ENCODE results near the gene NT5DC1.
"Not testable (repeated sequence)": the region's sequence is repeated elsewhere in the genome, so short reads cannot be mapped to it uniquely, and the experiment has no call there.

The NT5DC1 gene

DNA sequence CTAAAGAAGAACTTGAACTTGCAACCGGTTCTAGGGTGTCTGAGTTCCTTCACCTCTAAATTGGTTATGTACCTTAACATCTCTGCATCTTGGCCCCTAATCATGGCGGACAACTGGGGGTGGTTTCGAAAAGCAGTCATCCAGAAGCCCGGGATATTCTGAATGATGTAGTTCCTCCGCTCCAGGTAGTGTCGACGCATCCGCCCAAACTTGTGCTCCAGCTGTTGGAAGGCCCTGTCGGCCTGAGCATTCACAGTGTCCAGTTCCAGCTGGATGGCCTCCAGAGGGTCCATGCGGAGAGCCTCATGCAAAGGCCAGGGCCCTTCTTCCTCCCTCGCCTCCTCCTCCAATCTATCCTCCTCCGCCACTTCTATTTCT lies 178.2 kb downstream of the NT5DC1 start:
- DNase-seq = no peak

DNA sequence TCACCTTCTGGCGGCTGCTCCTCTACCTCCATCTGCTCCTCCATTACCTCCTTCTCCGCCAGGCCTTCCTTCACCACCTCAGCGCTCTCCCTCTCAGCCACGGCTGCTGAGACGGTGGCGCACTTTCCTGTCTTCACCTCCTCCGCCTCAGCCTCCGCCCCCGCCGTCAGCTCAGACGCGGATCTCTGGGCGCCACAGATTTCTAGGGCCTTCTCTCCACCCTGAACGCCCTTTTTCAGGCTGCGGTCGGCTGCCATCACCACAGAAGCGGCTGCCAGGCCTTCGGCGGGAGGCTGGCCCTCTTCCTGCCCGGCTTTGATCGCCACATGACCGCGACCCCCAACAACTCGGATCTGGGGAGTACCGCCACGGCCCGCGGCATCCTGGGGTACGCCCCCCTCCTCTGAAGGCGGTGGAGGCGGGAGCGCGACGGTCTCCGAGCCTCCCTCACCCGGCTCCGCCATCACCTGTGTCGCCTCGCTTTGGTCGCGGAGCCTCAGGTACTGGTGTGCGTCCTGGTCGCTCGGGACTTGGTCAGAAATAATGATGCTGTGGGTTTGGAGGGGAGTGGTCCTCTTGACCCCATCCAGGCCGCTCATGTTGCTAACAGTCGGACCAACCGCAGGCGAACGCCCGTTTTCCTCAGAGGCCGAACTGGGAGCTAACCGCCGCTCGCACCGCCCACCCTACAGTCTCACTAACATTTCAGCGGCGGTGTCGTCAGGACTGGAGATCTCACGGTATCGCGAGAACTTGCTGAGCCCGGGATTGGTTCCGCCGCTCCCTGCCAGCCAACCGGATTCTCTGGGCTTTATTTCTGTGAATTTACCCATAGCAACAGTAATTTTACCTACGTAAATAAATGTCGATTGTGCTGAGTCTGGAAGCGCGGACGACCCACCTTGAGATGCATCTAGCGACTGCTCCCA lies 178.8 kb downstream of the NT5DC1 start, which contains the start of gene TSPYL1:
Gene TSPYL1, minus strand, starts transcription at position 699 of the 929 bp plus-strand sequence. Its CDS starts 100 bp downstream, at position 599.
- peak; percentile 98 for DNase-seq

DNA sequence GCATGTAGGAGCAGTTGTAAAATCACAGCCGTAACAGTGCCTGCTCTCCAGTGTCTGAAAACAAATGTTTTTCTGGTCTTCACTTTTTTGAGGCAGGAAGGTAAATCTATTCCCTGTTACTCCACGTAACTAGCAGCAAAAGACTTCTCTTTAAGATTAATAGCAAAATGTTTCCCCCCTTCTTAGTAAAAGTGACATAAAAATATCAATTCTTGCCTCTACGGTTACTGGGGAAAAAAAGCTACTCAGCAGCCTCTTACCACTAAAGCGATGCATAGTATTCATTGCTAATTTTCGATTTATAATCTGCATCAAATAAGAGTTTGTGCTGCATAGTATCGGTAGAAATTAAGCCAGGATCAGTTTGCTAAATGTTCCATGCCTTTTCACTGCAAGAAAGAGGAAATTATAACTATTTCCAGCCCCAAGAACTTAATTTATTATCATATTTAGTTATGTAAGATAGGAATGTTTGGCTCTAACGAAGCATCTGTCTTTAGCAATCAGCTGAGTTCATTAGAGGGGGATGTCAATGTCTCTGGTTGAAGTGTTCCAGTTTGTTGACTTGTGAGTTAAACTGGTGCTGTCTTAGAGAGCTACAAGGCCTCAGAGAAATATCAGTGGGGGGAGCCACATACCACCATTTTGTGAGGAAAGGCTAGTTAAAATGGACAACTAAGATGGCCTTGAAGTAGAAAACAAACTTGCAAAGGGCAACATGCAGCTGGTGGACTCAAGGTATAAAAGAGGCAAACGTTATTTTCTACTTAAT lies 179.7 kb downstream of the NT5DC1 start:
- peak; percentile 34 for DNase-seq

DNA sequence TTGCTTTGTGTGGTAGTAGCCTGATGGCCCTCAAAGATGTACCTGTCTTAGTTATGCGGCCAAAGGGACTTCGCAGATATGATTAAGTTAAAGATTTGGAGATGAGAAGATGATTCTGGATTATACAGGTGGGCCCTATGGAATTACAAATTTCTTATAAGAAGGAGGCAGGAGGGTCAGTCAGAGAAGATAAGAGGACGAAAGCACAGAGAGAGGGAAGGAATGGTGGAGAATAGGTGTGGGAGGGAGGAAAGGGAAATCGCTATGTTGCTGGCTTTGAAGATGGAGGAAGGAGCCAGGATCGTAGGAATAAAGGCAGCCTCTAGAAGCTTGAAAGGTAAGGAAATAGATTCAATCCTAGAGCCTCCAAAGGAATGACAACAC lies 180.3 kb downstream of the NT5DC1 start:
- no peak for DNase-seq

DNA sequence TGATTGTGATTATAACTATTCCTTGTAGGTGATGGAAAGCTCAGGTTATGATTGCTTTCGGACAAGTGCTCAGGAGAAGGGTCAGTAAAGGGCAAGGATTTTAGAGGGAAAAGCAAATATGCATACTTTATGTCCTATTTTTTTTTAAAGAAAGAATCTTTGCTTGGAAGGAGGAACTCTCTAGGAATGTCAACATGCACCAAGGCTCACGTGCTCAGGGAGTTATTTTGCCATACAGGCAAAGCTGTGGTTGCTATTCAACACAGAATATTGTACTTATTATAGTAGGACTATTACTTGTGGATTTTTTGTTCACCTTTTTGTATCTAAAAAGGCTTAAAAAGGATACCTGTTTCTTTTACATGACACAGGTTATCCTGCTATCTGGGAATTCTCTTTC lies 182.0 kb downstream of the NT5DC1 start:
- DNase-seq = no peak

DNA sequence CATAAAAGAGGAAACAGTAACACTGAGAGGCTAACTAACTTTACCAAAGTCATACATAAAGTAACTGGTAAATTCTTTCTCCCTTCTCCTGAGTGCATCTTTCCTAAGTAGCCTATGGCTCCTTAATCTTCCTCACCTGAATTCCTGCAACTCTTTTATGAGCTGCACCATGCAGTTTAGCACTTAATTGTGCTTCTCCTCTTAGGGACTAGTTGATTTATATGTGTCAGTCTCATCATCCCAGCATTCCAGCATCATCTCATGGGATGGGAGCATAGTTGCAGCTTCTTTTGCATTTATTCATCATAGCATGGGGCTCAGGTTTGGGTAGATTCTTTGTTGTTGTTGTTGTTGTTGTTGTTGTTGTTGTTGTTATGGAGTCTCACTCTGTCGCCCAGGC lies 182.5 kb downstream of the NT5DC1 start:
- DNase-seq = no peak

DNA sequence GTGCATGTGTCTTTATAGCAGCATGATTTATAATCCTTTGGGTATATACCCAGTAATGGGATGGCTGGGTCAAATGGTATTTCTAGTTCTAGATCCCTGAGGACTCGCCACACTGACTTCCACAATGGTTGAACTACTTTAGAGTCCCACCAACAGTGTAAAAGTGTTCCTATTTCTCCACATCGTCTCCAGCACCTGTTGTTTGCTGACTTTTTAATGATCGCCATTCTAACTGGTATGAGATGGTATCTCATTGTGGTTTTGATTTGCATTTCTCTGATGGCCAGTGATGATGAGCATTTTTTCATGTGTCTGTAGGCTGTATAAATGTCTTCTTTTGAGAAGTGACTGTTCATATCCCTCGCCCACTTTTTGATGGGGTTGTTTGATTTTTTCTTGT lies 184.3 kb downstream of the NT5DC1 start:
- DNase-seq = not testable (repeated sequence)

DNA sequence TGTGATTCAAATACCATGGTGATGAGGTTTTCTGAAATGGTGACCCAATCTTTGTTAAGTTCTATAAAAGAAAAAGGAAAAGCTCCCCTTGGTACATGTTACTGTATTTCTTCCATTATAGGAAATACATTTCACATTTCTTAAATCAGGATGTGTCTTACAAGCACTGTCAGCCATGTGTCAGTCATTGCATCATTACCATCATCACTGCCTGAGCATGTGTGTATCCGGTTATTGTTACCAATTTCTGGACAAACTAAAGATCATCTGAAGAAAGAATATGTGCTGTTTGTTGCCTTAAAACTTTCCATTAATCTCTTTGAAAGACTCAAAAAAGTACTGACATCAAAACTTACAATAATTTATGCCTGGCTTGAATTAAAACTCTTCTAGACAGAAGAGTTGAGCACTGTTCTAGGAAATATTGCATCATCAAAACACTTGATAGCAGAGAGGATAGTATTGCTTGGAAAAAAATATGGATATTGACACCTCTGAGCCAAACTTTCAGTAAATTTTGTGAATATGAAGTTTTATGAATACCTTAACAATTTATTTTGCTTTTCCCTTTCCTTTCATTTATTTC lies 186.2 kb downstream of the NT5DC1 start:
- no peak for DNase-seq

DNA sequence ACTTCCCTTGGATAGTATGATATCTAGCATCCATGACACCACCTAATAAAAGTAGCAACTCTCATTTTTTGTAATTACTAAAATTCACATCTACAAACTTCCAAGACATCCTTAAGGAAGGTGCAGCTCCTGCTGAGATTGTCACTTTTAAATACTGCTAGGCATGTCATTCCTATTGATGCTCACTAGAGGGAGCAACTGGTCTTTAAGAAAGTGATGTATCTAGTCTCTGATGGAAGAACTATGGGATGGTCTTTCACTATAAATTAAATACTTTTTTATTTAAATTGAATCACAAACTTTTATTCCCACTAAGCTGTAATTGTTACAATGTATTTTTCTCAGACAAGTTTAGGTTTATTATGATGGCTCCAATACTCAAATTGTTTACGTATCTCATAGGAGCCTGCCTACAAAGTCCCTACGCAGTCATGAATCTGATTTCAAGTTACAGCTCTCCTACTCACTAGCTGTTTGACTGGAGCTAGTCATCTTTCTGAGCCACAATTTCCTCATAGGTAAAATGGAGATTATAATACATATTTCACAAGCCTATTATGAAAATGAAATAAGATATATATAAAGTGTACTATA lies 187.1 kb downstream of the NT5DC1 start:
- DNase-seq = peak; percentile 13

DNA sequence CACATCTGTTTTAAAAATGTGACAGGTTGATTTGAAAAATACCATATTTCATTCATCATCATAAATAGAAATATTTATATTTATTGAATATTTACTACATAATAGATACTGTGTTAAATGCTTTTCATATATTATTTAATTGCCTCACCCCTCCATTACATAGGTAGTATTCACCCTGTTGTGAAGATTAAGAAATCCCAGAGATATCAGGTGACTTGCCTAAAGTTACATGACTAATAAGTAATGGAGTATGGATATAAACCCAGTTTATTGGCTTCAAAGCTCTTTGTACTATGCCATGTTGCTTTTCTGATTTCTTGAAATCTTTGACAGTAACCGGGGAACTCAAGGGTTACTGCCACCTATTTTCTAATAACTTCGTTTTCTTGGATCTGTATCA lies 189.2 kb downstream of the NT5DC1 start:
- no peak for DNase-seq

DNA sequence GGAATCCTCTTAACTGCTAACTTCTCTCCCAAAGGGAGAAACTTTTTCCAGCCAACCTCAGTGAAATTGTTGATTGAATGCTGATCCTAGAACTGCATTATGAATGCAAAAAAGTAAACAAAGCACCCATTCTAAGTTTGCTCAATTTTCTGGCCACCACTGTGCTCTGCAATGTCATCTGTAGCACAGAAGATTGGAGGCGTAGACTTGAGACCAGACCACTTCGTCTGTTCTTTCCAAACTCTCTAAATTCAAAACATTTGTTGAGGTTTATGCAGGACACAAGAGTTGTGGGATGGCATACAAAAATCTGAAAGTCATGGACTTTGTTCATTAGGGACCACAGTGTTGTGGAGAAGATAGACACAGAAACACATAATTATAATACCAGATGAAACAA lies 190.1 kb downstream of the NT5DC1 start:
- DNase-seq = no peak

DNA sequence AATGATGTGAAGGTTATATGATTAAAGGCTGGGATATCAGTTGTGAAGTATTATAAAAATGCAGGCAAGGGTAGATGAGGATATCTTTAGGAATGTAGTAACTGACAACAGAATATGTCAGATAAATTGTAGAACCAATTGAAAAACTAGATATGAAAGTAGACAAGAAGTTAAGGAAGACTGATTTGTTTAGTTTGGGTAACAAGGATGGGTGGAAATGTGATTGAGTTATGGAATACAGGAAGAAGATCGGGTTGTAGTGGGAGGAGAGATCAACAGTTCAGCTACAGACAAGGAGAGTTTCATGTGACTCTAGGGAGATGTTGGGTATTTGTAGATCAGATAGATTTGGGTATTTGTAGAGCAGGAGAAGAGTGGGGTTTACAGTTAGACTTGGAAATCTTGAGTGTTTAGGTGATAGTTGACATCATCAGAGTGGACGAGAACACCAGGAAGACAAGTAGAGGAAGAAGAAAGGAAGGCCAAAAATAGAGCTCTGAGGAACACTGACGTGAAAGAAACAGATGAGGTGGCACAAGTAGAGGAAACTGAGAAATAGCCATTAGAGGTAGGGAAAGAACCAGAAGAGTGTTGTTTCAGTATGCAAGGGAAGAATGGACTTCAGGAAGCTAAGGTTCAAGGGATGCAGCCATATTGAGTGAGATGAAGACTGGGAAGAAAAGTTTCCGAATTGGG lies 191.2 kb downstream of the NT5DC1 start:
- no peak for DNase-seq

DNA sequence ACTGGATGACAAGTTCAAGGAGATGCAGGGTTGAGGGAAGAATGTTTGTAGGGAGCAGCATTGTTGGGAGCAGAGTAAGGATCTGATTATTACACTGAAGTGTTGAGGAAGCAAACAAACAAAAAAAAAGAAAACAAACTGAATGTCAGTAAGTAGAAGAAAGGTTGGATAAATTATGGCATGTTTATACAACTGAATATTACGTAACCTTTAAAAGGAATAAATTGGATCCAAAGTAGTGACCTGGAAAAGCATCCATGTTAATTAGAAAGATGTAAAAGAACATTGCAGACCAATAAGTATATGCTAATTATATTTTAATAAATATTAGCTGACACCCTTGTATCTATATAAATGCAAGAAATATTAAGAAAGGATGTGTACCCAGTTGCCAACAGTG lies 191.9 kb downstream of the NT5DC1 start:
- no peak for DNase-seq

DNA sequence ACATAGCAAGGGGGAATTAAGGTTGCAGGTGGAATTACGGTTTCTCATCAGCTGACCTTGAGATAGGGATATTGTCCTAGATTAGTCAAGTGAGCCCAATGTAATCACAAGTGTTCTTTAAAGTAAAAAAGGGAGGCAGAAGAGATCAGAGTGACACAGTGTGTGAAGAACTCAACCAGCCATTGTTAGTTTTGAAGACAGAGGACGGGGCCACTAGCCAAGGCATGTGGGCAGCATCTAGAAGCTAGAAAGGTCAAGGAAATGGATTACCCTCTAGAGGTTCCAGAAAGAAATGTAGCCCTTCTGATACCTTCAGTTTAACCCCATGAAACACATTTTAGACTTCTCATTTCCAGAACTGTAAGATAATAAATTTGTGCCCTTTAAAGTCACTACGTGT lies 197.6 kb downstream of the NT5DC1 start:
- no peak for DNase-seq

DNA sequence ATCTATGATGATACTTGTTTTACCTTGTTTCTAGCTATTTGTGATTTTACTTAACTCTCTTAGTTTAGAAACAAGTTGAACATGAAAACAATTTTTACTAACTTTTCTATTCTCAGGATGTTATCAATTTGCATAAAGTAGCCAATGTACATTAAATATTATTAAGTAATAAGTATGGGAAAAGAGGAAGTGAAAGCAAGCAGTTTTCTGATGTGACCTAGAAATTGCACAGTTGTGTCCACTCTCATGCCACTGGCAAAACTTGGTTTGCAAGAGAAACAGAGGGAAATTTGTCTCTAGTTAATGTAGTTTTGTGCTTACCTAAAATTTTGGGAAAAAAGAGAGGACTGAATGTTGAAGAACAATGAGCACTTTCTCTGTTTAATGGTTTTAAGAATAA lies 198.3 kb downstream of the NT5DC1 start:
- no peak for DNase-seq

Data from right kidney (tissue), 1 donor.